ENCODE data around the gene MPRIP. TPM values are rescaled to one million over a fixed set of nuclear protein-coding genes. Genes with fewer than 3 reads are reported as not detected.

MPRIP gene
- total RNA-seq, 1 donor from 2014 or later: 94.8 TPM

DNA sequence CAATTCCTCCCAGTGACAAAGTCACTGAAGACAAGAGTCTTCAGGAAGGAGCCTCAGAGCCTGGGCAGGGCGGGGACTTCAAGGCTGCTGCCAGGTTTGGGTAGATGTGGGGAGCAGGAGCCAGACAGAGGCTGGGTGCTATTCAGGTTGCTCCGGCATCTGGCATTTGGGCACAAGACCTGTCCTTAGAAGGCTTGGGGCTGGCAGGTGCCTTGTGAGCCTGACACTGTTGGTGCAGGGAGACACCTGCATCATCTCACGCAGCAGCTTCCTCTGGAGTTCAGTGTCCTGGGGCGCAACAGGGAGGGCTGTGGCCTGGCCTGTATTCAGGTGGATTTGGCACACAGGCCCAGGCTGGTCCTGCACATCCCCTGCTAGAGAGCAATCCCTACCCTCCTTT lies 65.0 kb downstream of the MPRIP start:
- DNase-seq (ENCODE audit: low read depth in 2 of 2): no peak

DNA sequence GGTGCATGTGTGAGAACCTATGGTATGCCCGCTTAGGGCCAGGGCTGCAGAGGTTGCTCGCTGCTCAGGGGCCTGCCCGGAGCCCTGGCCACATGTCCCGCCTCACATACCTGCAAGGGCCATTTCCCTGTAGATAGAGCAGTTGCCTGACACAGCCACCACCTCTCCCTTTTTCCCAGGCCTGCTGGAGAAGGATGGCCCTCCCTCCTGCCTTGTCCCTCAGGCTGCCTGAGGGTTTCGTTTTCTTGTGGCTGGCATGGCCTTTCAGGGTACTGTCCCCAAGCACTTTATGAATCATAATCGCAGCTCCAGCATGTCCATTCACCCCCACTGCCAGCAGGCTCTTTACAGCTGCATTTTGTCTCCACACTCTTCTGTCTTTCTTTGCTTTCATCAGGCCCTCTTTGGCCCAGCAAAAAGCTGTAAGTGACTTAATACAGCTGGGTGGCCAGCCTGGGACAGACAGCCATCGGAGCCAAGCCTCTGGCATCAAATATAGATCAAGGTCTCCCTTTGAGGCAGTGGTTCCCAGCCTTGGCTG lies 65.7 kb downstream of the MPRIP start:
- DNase-seq (ENCODE audit: low read depth in 2 of 2): no peak

DNA sequence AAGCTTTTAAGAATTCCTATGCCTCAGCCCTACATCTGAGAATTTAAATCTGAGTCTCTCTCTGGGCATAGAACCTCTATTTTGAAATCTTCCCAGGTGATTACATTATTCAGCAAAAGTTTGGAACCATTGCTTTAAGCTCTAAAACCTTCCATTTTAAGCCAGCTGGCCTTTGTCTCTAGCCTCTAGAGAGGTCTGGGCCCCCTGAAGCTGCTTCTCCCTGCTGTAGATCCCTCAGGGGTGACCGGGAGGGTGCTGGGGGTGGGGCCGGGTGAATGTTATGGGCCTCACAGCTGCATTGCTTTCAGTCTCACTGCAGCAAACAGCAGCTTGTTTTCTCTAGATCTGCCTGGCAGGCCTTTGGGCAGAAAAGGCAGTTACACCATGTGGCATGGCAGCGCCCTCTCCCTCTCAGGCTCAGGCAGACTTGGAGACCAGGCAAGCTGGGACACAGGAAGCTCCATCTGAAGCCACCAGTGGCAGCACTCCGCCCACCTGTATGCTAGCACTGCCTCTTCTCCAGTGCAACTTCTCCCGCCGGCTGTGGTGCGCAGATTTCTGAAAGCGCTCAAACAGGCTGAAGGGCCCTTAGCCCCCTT lies 66.3 kb downstream of the MPRIP start:
- no peak for DNase-seq (ENCODE audit: low read depth in 2 of 2)

DNA sequence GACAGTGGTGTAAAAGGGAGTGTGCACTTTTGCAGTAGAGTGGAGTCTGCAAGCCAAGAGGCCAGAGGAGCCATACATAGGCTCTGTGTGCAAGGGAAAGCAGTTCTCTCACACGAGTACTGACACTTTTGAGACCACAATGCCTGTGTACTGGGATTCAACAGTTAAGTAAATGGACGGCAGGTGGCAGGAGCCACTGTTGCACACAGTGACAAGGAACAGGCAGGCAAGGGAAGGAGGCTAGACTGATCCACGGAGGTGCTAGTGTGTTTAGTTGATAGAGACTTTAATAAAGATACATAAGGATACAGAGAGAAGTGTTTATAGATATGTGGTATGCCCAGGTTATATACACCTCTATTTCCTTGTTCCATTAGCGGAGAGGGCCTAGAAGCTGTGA lies 67.0 kb downstream of the MPRIP start:
- DNase-seq (ENCODE audit: low read depth in 2 of 2): peak in 1 of 2 donors; percentile 17

DNA sequence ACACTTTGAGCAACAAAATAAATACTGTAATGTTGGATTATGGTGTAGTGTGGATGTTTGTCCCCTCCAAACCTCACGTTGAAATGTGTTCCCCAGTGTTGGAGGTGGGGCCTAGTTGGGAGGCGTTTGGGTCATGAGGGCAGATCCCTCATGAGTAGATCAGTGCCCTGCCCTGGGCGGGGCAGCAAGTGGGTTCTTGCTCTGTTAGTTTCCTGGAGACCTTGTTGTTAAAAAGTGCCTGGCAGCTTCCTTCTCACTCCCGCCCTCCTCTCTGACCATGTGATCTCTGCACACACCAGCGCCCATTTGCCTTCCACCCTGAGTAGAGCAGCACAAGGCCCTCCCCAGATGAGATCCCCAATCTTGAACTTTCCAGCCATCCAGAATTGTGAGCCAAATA lies 67.7 kb downstream of the MPRIP start:
- DNase-seq (ENCODE audit: low read depth in 2 of 2): no peak

DNA sequence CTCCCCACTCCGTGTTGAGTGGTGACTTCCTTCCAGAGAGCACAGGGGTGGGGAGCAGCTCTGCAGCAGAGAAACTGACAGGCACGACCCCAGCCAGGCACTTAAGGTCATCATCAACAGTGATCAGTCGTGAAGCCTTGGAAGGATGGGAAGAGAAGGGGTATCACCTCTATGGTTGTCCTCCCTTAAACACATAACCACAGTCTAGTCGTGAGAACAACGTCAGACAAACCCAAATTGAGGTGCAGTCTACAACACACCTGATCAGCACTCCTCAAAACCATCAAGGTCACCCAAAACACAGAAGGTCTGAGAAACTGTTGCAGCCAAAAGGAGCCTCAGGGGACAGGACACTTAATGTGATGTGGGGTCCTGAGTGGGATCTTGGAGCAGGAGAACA lies 68.3 kb downstream of the MPRIP start:
- DNase-seq (ENCODE audit: low read depth in 2 of 2): no peak

DNA sequence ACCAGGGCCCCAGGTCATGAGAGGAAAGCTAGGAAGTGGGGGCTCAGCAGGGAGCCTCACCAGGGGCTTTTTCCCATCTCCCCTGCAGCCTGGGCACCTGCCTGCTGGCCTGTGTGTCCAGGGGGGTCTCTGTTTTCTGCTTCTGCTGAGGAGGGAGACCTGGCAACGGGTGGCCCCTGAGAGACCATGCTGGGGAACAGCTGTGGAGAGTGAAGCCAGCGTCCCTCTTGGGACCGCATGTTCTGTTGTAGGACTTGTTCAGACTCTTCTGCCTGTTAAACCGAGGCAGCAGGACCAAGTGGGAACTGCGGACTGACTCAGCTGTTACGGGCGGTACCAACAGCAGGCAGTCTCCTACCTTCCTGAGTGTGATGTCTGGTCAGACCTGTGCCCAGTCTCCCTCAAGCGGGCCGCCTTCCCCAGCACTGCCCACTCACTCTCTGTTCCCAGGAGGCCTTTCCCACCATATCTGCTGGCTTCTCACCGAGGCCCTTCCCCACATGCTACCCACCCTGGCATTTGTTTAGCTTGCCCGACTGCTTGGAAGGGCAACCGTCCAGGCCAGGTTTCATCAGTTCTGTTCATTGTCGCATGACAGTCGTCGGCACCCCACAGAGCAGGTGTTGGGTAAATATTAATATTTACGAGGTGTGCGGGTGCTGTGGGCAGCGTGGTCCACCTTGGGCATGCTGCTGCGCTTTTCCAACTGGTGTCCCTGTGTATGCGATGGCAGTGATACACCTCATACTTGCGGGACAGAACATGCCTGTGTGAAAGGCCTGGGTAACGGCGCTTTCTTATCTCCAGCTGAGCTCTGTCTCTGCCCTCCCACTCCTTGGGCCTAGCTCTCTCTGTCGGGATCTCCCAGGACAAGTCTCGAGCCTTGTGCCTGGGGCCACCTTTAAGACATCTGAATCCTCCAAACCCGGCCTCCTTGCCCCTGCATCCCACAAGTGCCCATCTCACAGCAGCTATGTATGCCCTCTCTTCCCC lies 69.4 kb downstream of the MPRIP start:
- no peak for DNase-seq (ENCODE audit: low read depth in 2 of 2)

DNA sequence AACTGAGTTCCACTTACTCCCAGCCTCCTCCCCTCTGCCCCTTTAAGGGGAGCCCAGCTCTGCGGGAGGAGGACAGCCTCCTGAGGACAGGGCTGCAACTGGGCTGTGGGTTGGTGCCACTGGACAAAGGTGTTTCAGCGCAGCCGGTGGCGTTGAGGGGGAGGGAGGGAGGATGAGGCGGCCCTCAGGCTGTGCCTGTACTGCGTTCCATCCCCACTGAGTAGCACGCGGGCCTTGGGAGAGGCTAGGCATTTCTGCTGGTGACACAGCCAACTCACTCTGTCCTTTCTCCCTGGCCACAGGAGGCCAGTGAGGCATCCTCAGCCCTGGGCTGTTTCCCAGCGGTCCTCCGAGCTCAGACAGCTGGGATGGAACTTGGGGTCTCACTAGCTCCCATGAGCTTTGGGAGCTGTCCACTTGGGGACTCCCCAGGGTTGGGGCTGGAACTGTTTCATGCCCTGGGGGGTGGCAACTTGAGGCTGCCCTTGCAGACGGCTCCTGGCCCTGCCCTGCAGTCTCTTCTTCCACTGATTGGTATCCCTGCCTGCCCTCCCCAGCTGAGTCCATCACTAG lies 70.5 kb downstream of the MPRIP start:
- DNase-seq (ENCODE audit: low read depth in 2 of 2): no peak

DNA sequence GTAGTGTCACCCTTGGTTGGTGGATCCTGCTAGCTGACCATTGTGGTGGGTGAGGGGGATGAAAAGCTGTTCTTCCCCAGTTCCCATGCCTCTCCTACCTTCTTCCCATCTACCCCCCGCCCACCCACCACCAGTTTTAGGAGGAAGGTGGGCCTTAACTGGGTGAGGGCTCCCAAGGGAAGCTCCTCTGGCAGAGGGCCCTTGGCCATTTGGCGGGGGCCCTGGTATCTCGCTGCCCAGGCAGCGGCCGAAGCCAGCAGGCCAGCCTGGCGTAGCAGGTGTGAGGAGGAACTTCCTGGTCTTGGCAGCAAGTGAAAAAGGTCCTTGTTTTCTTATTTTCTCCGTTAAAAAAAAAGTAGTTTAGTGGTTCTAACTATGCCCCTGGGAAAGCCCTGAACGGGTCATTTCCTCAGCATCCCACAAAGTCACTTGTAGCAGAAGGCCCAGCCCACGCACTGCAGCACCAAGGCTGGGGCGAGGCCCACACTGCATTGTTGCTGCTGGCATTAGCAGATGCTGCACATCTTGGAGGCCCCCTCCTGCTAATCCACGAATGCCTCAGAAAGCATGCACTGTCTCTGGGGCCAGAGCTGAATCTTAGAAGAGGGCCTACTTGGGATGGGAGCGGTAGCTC lies 72.5 kb downstream of the MPRIP start:
- DNase-seq (ENCODE audit: low read depth in 2 of 2): no peak

DNA sequence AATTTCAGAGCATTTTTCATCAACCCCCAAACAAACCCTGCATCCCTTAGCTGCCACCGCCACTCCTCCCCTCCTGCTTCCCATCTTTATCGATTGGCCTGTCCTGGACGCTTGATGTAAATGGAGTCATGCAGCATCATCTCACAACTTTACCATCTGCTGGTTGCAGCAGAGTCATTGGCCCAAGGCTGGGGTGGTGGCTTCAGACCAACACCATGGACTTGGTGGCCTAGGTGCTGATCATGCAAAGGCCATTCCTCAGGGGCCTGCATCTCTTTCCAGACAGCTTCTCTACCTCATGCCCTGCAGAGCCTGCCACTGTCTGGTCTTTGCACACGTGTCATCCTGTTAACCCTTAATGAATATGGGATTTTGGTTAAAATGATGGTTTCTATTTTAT lies 73.4 kb downstream of the MPRIP start:
- DNase-seq (ENCODE audit: low read depth in 2 of 2): no peak

DNA sequence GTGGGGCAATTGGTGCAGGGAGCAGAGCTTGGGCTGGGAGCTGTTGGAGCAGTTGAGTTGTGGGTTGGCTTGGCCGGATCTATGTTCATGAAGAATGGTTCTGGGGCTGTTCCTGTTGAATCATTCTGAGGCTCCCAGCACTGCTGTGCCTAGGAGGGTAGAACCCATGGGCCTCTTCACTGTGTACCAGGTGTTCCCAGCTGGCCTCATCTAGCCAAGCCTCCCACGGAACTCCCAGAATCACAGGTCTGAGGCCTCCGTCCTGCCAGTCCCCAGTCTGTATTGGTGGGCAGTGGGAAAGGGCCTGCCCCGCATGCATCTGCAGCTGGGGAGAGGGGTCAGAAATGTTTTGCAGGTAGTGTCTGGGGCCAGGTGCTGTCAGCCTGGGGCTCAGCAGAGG lies 74.1 kb downstream of the MPRIP start:
- no peak for DNase-seq (ENCODE audit: low read depth in 2 of 2)

DNA sequence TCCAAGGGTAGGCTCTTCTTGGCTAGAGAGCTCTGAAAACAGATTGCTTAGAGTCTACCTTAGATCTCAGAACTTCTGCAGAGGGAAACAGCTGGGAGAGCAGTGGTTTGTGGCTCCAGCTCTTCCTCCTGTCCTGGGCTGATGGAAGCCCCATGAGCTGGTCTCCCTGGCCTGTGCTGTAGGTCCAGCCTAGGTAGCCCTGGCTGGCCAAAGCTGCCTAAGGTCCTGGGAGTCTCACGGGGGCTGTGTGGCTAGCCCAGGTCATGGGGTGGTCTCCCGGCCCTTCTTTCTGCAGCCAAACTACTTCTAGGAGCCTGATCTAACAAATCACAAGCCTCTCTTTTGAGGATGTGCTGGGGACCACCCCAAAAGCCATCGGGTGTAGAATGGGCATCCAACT lies 75.7 kb downstream of the MPRIP start:
- DNase-seq (ENCODE audit: low read depth in 2 of 2): no peak

DNA sequence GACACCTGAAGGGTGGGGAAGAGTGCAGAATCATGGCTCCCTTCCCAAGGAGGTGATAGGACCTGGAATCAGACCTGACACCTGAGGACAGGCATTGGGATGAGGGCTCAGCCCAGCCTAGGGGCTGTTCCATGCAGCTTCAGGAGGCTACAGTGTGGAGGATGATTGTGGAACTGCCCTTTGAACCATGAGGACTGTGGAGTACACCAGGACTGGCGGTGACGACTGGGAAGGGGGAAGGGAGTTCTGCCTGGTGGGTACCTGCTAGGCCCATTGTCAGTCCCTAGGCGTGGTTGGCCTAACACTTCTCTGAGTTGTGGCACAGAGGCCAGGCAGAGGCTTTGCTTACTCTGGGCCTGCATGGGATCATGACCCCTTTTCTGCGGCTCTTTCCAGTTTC lies 76.1 kb downstream of the MPRIP start:
- DNase-seq (ENCODE audit: low read depth in 2 of 2): no peak

DNA sequence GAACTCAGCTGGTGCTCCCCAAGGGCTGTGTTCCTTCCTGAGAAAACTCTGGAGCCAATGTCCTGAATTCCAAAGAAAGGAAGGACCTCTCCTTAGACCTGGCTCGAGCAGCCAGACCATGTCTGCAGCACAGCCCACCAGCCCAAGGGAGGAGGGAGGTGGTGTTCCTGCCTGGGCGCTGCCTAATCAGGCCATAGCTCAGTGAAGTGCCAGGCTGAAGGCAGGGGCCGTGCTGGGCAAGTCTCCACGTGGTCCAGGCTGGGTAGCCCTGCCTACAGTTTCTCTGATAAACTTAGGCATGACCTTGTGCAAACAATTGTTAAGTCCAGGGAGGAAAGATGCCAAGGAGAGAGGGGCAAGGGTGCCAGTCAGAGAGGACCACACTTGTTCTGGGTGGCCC lies 76.8 kb downstream of the MPRIP start:
- no peak for DNase-seq (ENCODE audit: low read depth in 2 of 2)

DNA sequence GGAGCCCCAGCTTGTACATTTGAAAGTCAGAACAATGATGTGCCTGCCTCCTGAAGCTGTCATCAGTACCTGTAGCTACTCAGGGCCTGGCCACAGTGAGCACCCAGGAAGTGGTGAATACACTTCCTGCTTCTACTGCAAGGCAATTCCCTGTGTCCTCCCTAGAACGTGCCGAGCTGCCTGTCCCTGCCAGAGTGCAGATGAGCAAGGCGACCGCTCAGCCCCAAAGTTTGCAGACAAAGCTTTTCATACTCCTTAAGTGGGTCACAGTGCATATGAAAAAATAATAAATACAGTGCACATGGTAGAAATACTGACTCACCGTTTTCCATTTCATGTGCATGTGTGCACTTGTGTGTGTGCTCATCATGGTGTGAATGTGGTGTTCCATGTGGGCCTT lies 77.3 kb downstream of the MPRIP start:
- peak; percentile 46 to 76 for DNase-seq (ENCODE audit: low read depth in 2 of 2)

DNA sequence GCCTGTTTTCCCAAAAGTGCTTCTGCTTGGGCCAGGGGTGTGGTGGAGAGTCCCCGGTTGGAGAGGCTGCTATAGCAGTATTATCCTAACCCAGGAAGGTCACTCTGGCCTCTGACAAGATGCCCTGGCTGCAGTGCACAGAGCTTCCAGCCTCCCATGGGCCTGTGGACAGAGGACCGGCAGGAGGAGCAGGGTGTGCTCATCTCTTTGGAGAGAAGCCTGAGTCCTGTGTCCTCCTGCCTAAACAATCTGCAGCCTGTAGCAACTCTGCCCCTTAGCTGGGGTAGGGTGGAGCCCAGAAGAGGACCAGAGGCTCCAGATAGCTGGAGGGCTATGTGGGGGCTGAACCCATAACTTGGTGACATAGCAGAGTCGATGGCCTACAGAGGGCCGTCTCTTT lies 78.0 kb downstream of the MPRIP start:
- no peak for DNase-seq (ENCODE audit: low read depth in 2 of 2)

DNA sequence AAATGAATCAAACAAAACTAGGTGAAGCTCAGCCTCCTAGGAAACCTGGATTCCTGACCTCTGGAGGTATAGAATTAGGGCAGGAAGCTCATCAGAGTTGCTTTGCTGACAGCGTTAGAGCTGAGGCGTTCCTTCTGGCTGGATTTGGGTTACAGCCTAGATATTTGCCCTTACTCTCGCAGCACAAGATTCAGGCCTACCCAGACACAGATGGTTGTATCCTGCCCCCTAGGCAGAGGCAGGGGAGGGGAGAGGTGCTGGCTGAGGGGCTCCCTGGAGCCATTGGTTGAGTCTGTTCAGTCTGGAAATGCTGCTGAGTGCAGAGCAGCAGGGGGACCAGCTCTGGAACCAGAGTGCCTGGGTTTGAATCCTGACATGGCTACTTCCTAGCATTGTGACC lies 78.4 kb downstream of the MPRIP start:
- peak in 1 of 2 donors; percentile 19 for DNase-seq (ENCODE audit: low read depth in 2 of 2)

DNA sequence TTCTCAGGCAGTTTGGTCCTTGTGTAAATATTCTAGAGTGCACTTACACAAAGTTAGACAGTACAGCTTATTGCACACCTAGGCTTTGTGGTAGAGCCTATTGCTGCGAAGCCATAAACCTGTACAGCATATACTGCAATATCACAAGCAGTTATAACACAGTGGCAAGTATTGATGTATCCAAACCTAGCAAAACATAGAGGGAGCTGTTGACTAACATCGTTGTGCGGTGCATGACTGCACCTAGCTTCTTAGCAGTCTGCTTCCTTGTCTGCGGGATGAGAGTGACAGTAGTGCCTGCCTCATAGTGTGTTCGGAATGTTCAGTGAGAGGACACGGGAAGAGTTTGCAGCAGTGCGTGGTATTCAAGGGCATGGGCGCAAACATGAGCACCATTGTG lies 78.9 kb downstream of the MPRIP start:
- DNase-seq (ENCODE audit: low read depth in 2 of 2): peak in 1 of 2 donors; percentile 15

DNA sequence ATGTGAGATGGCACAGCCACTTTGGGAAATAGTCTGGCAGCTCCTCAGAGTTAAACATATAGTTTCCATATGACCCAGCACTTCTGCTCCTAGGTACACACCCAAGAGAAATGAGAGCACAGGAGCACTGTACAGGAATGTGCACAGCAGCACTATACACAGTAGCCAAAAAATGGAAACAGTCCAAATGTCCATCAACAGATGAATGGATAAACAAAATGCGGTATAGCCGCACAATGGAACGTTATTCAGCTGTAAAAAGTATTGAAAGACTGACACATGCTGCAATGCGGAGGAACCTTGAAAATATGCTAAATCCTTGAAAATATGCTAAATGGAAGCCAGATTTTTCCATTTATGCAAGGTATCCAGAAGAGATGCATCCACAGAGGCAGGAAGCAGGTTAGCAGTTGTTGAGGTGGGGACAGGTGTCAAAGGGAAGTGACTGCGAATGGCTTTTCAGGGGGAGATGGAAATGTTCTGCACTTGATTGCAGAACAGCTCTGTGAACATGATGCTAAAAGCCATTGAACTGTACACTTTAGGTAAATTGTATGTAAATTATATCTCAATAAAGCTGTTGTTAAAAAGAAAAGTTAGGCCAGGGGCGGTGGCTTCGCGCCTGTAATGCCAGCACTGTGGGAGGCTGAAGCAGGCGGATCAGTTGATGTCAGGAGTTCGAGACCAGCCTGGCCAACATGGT lies 80.7 kb downstream of the MPRIP start:
- DNase-seq (ENCODE audit: low read depth in 2 of 2): peak in 1 of 2 donors; percentile 65

DNA sequence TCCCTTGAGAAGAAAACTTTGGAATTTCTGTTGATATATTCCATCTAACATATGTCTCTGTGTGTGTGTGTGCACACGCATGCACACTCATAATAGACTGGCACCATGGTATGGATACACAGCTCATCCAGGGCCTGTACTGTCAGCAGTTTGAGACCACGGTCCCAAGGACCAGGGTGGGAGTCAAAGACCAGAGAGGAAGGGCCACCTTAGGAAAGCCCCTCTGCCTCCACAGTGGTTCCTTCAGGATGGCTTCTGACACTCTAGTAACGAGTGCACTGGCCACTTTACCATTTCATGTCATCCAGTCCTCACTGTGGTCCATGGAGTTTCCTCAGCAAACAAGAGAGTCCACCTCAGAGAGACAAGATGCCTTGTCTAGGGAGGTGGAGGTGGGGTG lies 82.1 kb downstream of the MPRIP start:
- DNase-seq (ENCODE audit: low read depth in 2 of 2): no peak
